Activated naive CD4-positive, alpha-beta T cell treated with anti-CD3 and anti-CD28 coated beads, Interleukin-2, amount 50 U/mL, for 16 hours (primary cell): ENCODE results near the gene COMMD7.

Experiments used
- DNase-seq: peaks from one replicate; pipeline ENCODE4 v3.0.0-alpha.2; 2020

The COMMD7 gene

DNA sequence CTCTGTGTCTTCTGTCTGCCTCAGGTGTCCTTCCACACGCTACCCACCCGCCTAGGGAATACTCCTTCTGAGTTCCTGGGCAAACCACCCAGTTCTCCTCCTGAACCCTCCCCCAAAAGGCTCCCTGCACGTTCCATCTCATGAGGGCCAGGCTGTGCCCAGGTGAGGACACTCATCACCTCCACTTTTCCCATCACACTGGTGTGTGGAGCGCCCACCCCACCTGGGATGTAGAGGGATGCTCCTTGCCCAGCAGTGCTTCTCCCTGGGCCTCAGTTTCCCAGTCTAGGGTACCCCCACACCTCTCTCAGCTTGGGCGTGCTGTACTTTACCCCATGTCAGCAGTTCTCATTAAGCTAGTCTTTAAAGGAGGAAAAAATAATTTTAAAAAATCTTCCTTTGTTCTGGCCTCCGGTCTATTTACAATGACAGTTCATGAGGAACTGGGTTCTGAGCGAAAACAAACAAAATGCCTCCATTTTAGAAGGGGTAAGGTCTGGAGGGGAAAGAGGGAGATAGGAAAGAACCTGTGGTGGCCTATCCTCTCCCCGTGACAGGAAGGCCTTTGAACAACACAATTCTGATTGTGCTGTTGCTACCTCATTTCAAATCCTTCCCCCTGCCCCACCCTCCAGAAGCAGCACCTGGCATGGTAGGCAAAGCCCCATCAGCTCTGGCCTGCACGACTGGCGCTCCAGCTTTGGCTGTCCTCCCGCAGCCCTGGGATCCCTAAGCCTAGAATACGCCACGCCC is 67.9 kb downstream of the COMMD7 start:
- no peak for DNase-seq

DNA sequence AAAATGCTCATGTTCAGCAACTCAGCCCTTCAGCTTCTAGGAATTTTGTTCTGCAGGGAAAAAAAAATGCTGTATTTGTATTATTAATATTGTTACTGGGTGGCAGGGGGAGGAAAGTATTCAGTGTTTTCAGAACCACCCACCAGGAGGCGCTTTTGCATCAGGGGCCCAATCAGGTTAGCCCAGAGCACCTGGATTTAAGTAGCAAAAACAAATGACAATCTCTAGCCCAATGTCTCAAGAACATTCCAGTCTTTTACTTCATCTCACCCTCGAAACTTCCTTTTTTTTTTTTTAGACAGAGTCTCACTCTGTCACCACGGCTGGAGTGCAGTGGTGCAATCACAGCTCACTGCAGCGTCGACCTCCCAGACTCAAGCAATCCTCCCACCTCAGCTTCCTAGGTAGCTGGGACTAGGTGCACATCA is 68.9 kb downstream of the COMMD7 start:
- DNase-seq = peak; percentile 72

DNA sequence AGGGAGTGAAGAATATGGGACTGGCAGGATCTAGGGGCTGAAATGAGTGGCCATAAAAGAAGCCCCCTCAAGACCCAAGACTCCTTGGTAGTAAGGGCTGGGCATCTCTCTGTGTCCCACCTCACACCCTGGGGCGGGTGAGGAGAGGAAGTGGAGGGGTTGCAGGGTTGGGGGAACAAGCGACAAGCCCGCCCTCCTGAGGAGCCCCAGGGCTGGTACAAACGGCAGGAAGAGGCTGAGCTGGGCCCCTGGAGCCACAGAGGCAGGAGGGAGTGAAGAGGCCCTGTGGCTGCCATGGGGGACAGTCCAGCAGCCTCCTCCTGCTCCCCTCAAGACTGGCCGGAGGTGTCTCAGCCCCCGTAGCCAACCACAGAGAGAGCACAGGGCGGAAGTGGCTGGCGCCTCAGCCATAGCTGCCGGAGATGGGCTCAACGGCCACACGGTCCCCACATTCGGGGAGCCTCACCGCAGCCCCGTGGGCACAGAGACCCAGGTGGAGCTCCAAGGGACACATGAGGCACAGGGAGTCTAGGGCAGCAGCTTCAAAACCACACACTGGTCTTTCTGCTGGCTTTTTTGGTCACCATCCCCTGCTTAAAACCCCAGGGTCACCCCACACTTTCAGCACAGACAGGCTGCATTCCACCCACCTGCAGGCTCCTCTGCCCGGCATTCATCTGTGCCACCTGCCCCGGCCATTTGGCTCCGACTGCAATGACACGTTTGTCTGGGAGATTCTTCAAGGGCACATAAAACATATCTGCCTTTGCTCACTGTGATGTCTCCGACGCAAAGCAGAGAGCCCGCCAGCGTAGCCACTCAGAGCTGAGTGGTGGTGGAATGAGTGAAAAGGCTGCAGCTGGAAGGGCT is 70.0 kb downstream of the COMMD7 start:
- DNase-seq = peak; percentile 32

DNA sequence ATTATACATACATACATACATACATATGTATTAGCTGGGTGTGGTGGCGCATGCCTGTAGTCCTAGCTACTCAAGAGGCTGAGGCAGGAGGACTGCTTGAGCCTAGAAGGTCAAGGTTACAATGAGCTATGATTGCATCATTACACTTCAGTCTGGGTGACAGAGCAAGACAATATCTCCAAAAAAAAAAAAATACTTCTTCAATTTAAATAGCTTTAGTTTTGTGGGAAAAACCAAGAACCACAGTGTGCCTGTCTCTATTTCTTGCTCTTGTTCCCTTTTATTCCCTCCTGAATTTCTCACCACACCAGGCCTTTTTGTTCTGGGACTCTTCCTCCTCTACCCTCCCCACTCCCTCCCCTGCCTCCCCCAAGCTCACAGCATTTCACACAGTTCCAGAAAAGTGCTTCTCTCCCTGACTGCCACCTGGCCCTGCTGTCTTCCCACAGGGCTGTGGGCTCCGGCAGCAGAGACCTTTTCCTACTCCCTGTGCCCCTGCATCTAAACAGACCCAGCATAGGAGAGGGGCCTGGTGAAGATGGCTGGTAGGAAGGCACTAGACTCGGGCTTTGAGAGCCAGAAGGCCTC is 70.8 kb downstream of the COMMD7 start:
- DNase-seq = no peak

DNA sequence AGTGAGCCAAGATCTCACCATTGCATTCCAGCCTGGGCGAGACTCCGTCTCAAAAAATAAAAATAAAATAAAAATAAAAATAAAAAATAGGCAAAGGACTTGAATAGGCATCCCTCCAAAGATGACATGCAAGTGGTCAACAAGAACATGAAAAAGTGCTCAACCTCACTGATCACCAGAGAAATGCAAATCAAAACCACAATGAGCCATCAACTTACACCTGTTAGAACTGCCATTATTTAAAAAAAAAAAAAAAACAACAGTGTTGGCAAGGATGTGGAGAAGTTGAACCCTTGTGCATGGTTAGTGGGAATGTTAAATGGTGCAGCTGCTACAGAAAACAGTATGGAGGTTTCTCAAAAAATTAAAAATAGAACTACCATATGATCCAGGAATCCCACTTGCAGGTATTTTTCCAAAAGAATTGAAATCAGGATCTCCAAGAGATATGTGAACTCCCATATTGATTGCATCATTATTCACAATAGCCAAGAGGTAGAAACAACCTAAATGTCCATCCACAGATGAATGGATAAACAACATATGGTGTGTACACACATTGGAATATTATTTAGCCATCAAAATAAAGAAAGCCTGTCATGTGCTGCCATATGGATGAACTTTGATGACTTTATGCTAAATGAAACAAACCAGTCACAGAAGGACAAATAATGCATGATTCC is 72.4 kb downstream of the COMMD7 start:
- no peak for DNase-seq

DNA sequence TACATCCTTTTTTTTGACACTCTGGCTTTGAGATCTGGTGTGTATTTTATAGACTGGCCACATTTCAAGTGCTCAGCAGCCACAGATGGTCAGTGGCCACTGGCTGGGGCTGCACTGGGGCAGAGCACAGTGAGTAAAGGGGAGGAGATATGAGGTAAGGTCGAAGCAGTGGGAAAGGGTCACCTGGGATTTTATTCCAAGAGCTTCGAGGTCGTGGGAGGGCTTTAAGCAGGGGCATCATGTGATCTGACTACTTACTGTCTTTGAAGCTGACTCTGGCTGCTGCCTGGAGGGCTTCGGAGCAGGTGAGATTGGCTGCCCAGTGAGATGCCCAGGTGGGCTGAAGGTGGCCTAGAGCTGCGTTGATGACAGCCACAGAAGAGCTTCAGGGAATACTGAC is 76.2 kb downstream of the COMMD7 start:
- DNase-seq = no peak

DNA sequence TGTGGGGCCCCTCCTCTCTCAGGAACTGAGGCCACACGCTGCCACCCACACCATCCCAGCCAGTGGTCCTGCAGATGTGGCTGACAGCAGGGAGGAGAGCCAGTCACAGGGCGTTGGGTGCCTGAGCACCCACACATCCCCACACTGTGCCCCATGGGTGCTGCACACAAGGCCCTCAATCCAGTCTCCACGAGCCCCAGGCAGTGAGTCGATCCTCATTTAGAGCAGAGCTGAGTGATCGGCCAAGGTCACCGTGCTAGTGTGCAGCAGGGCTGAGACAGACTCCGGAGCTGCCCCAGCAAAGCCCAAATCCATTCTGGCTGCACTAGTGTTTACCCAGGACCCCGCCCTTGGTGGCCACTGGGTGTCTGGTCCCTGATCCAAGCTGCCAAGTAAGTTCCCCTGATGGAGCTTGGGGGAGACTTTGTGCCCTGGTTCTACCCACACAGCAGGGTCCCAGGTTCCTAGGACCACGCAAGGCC is 78.5 kb downstream of the COMMD7 start:
- no peak for DNase-seq

DNA sequence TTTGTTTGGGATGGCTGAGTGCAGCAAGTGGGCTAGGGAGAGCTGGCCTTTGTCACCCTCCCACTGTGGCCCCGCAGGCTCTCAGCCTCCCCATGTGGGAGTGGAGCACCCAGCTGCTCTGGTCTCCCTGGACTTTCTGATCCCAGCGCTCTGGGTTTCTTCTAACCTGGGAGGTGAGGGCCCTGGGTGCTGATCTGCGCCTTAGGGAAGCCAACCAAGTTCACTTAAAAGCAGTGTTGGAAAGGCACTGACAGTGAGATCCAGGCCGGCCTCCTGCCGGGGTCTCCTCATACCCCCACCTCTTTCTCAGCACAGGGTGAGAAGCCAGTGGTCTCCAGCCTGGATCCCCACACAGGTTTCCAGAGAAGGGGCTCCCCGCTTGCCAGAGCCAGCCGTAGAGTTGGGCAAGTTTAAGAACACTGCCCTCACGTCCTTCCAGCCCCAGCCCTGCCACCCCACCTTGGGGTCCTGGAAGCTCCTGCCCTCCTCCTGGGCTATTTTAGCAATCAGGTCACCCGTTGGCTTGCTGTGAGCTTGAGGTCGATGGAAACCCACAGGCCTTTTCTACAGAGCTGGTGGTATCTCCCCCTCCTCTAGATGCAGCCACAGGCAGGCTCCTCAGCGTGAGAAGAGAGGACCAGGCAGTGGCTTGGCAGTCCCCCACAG is 79.1 kb downstream of the COMMD7 start:
- no peak for DNase-seq

DNA sequence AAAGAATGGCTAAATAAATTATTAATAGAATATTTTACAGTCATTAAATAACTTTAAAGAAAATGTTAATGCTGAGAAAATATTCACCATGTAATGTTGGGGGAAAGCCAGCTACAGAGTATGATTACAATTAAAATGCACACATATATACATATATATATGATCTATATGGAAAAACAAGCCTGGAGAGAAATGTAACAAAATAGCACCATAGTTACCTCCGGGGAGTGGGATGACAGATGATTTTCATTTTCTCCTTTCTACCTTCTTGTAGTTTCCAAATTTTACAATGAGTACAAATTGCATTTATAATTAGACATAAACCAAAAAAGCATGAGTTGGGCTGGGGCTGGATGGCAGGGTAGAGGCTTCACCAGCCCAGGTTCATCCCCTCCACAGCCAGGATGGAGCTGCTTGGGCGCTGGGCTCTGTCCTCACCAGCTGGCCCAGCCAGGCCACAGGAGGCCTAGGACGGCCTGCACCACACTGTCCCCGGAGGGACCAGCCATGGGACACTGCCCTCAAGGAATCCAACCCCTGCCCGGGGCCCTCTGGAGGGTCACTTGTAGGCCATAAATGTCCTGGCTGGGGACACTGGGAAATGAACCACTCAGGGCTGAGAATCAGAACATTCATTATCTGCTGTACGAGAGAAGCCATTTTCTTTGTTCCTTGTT is 79.8 kb downstream of the COMMD7 start:
- no peak for DNase-seq

DNA sequence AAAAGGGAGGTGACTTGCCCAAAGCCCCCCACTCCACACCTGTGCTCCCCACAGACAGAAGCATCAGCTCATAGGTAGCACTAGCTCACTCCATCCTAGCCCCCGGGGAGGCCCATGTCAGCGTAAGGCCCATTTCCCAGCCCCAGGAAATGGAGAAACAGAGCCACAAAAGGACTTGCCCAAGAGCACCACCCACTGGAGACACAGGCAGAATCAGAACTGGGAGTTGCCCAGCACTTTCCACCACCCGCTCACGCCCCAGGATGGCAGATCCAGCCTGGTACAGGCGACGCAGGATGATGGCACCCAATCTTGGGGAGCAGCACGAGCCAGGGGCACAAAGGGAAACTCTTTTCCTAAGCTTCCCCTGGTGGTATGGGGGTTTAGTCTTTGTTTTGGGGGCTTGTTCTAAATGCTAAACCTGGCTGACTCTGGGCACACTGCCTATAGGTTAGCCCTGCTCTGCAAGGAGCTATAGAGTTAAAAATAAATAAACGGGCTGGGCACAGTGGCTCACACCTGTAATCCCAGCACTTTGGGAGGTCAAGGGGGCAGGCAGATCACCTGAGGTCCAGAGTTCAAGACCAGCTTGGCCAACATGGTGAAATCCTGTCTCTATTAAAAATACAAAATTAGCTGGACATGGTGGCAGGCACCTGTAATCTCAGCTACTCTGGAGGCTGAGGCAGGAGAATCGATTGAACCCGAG is 81.3 kb downstream of the COMMD7 start:
- DNase-seq = no peak

DNA sequence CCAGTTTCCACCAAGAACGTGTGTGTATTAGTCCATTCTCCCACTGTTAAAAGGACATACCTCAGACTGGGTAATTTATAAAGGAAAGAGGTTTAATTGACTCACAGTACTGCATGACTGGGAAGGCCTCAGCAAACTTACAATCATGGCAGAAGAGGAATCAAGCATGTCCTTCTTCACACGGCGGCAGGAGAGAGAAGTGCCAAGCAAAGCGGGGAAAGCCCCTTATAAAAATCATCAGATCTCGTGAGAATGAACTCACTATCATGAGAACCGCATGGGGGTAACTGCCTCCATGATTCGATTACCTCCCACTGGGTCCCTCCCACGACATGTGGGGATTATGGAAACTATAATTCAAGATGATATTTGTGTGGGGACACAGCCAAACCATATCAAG is 82.6 kb downstream of the COMMD7 start:
- no peak for DNase-seq

DNA sequence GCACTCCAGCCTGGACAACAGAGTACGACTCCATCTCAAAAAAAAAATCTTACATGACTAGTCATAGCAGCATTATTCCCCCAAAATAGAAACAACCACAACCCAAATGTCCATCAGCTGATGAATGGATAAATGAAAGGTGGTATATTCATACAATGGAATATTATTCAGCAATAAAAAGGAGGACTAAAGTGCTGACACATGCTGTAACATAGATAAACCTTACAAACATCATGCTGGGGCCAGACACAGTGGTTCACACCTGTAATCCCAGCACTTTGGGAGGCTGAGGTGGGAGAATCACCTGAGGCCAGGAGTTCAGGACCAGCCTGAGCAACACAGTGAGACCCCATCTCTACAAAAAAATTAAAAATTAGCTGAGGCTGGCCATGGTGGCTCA is 86.4 kb downstream of the COMMD7 start:
- no peak for DNase-seq

DNA sequence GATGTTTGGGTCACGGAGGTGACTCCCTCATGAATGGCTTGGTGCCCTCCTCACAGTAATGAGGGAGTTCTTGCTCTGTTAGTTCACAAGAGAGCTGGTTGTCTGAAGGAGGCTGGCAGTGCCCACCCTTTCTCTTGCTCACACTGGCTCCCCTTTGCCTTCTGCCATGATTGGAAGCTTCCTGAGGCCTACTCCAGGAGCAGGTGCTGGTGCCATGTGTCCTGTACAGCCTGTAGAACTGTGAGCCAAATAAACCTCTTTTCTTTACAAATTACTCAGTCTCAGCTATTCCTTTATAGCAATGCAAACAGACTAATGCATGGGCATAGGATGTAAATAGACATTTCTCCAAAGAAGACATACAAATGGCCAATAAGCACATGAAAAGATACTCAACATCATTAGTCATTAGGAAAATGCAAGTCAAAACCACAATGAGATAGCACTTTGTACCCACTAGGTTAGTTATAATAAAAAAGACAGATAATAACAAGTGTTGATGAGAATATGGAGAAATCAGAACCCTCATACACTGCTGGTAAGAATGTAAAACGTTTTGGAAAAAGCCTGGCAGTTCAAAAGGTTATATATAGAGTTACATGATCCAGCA is 87.3 kb downstream of the COMMD7 start:
- no peak for DNase-seq

DNA sequence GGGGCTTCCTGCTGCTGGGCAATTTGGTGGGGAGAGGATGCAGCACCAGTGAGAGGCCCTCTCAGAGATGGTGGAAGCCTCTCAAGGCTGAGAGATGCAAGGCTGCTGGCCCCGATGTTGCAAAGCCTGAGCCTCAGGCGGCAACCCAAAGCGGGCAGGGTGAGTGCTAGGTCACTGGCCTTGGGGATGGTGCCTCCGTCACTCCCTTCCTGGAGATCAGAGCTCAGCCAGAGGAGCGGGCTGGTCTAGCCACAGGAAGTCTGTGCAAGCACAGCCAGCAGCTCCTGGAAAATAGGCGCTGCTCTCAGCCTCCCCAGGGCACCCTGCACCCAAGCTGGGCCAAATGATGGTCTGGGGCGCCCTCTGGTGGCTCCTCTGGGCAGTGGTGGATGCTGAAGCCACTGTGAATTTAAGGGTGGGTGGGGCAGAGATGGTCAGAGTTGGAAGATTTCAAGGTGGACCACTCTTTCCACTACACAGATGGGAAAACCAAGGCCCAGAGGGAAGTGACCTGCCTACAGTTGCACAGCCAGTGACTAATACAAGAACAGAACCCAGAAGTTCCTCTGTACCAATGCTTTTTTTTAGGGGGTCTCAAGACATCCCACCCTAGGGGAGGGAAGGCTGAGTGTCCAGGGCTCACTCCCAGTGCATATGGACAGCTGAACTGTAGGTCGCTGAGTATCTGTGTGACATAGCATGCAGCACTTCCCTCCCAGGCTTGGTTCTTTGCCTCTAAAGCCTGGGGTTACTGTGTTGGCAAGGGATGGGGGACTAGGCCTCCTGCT is 90.3 kb downstream of the COMMD7 start:
- peak; percentile 84 for DNase-seq
